ENCODE measurements around the gene ACAD11.

ACAD11 gene

GRCh38 chr3:132659365-132660051 is at the start of gene ACAD11:
Gene ACAD11, minus strand, starts transcription at chr3:132659809. Its CDS starts 58 bp downstream, at chr3:132659751.
- DNase-seq, result peak; percentile 62
- H3K36me3 Mint-ChIP-seq (ENCODE audit: low read depth), result peaks cover 50% of the 10 kb centered on the region
- peak within 1 kb of the TSS; percentile 97 for H3K4me3 Mint-ChIP-seq
- H3K4me1 Mint-ChIP-seq (ENCODE audit: low read depth), result peaks cover 58% of the 10 kb centered on the region
- no peaks in the 10 kb centered on the region for H3K27me3 Mint-ChIP-seq
- no peaks in the 10 kb centered on the region for H3K9me3 Mint-ChIP-seq
- H3K27ac Mint-ChIP-seq, result peak within 1 kb of the TSS; percentile 98

DNA sequence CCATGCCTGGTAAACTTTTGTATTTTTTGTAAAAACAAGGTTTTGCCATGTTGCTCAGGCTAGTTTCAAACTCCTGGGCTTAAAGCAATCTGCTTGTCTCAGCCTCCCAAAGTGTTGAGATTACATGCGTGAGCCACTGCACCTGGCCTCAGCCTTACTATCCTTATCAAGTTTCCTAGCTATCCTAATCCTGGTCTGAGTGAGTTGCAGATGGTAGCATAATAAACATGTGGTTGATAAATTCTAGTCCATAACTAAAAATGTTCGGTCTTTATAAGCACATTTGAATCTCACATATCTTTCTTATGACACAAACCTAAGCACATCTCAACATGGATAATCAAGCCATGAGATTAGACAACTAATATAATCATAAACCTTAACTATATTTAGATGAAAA is 44.1 kb upstream of the ACAD11 start:
- DNase-seq, result no peak
- Mint-ChIP-seq H3K4me3 (no peak overlapping the region), H3K36me3 (ENCODE audit: low read depth) (peaks cover 81% of the 10 kb centered on the region), H3K4me1 (ENCODE audit: low read depth) (peaks cover 2% of the 10 kb centered on the region), H3K9me3 (no peaks in the 10 kb centered on the region), H3K27me3 (no peaks in the 10 kb centered on the region), H3K27ac (no peak overlapping the region)

- Mint-ChIP-seq H3K27ac (peak overlapping the region; percentile 76), H3K27me3 (no peaks in the 10 kb centered on the region), H3K4me3 (no peak overlapping the region), H3K4me1 (ENCODE audit: low read depth) (peaks cover 7% of the 10 kb centered on the region), H3K36me3 (ENCODE audit: low read depth) (peaks cover 79% of the 10 kb centered on the region), H3K9me3 (no peaks in the 10 kb centered on the region)
- DNase-seq, result no peak
Measured at GRCh38 chr3:132695422-132695821, 35.8 kb upstream of the ACAD11 start.

DNA sequence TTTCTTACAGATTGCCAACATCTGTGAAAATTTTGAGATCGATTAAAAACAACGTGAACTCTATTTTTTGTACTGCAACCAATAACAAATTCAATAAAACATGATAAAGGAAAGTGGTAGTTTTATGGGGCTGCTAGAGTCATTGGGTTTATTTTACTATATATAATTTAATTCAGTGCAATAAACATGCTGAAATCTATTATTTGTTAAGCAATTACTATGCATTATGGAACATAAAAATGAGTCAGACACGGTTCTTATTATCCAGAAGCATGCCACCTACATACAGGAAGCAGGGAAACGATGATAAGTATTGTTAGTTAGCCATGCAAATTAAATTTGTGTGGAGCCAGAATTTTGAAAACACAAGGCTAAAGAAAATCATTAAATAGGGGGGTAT is 35.4 kb upstream of the ACAD11 start:
- Mint-ChIP-seq H3K27ac (peak overlapping the region; percentile 56), H3K27me3 (no peaks in the 10 kb centered on the region), H3K4me1 (ENCODE audit: low read depth) (peaks cover 7% of the 10 kb centered on the region), H3K4me3 (no peak overlapping the region), H3K36me3 (ENCODE audit: low read depth) (peaks cover 80% of the 10 kb centered on the region), H3K9me3 (no peaks in the 10 kb centered on the region)
- no peak for DNase-seq

GRCh38 chr3:132690040-132690439 is 30.4 kb upstream of the ACAD11 start:
- no peaks in the 10 kb centered on the region for H3K9me3 Mint-ChIP-seq
- no peak for DNase-seq
- no peak overlapping the region for H3K4me3 Mint-ChIP-seq
- H3K27me3 Mint-ChIP-seq, result no peaks in the 10 kb centered on the region
- H3K4me1 Mint-ChIP-seq (ENCODE audit: low read depth), result peaks cover 3% of the 10 kb centered on the region
- no peak overlapping the region for H3K27ac Mint-ChIP-seq
- H3K36me3 Mint-ChIP-seq (ENCODE audit: low read depth), result peaks cover 78% of the 10 kb centered on the region

DNA sequence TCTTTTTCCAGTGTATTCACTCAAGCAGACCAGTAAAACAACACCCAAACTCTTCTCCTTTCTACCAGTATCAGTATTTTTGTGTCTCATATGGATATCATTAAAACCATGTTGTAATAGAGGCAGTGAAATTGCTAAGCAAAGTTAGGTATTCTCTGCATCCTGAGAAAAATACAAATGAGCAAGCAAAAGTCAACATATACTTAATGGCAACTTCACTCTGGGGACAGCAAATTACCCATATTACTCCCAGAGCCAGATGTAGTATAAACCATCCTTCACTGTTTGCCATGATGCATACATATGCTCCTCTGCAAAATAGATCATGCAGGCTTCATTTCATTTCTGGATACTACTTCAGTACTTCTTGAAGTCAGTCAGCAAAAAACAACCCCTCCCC is 22.6 kb upstream of the ACAD11 start:
- Mint-ChIP-seq H3K27me3 (no peaks in the 10 kb centered on the region), H3K4me3 (no peak overlapping the region), H3K36me3 (ENCODE audit: low read depth) (peaks cover 73% of the 10 kb centered on the region), H3K27ac (peak overlapping the region; percentile 67), H3K9me3 (no peaks in the 10 kb centered on the region), H3K4me1 (ENCODE audit: low read depth) (no peaks in the 10 kb centered on the region)
- DNase-seq, result no peak

- no peak overlapping the region for H3K27ac Mint-ChIP-seq
- peaks cover 76% of the 10 kb centered on the region for H3K36me3 Mint-ChIP-seq (ENCODE audit: low read depth)
Measured at GRCh38 chr3:132681421-132681820, 21.8 kb upstream of the ACAD11 start.

GRCh38 chr3:132679911-132680310 is 20.3 kb upstream of the ACAD11 start:
- H3K27ac Mint-ChIP-seq, result no peak overlapping the region

More at GRCh38 chr3:132681421-132681820, 21.8 kb upstream of the ACAD11 start:
- no peaks in the 10 kb centered on the region for H3K9me3 Mint-ChIP-seq
- H3K27me3 Mint-ChIP-seq, result no peaks in the 10 kb centered on the region
- H3K4me1 Mint-ChIP-seq (ENCODE audit: low read depth), result no peaks in the 10 kb centered on the region
- H3K4me3 Mint-ChIP-seq, result no peak overlapping the region
- no peak for DNase-seq

DNA sequence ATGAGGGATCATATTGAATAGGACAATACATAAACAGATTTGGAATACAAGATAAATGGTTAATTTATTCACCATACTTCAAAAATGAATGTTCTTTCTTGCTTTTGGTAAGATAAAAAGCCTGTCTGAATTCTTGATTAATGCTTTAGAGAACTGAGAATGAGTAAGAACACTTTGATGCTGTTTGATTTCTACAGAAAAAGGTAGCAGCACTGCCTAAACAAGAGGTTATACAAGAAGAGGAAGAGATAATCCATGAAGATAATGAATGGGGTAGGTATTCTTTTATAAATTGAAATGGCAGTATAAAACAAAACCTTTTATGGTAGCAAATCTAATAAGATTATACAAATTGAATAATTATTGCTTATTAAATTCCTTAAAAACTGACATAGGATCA is 15.8 kb upstream of the ACAD11 start:
- Mint-ChIP-seq H3K36me3 (ENCODE audit: low read depth) (peaks cover 77% of the 10 kb centered on the region), H3K9me3 (no peaks in the 10 kb centered on the region), H3K4me3 (no peak overlapping the region), H3K4me1 (ENCODE audit: low read depth) (peaks cover 4% of the 10 kb centered on the region), H3K27ac (peak overlapping the region; percentile 30), H3K27me3 (no peaks in the 10 kb centered on the region)
- DNase-seq, result no peak

More at GRCh38 chr3:132679911-132680310, 20.3 kb upstream of the ACAD11 start:
- Mint-ChIP-seq H3K9me3 (no peaks in the 10 kb centered on the region), H3K27me3 (no peaks in the 10 kb centered on the region), H3K4me3 (no peak overlapping the region), H3K36me3 (ENCODE audit: low read depth) (peaks cover 75% of the 10 kb centered on the region), H3K4me1 (ENCODE audit: low read depth) (peaks cover 4% of the 10 kb centered on the region)
- no peak for DNase-seq

- Mint-ChIP-seq H3K4me3 (no peak overlapping the region), H3K27ac (peak overlapping the region; percentile 40), H3K27me3 (no peaks in the 10 kb centered on the region), H3K9me3 (no peaks in the 10 kb centered on the region), H3K4me1 (ENCODE audit: low read depth) (peaks cover 35% of the 10 kb centered on the region), H3K36me3 (ENCODE audit: low read depth) (peaks cover 82% of the 10 kb centered on the region)
- DNase-seq, result no peak
Measured at GRCh38 chr3:132669256-132669777, 9.7 kb upstream of the ACAD11 start.

DNA sequence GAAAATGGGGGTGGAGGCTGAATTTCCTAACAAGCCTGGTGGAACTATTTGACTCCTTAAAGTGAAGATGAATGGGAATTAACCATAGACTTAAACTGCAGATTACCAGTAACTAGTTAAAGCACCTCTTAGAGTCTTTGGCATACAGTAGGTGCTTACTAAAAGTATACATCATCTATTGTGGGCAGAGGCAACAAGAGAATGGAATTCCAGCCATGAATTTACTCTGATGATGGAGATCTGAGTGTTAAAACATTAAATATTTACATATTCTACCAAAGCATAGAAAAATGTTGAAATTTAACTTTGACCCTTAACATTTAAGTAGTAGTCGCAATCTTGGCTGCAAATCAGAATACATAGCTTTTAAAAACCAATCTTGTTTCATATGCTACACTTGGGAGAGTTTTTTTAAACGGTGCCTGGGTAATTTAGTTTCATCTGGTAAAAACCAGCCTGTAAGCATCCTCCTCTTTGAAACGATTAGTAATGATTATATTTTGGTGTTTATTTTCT is 5.7 kb upstream of the ACAD11 start:
- DNase-seq, result no peak
- Mint-ChIP-seq H3K27me3 (no peaks in the 10 kb centered on the region), H3K36me3 (ENCODE audit: low read depth) (peaks cover 83% of the 10 kb centered on the region), H3K4me3 (no peak overlapping the region), H3K9me3 (no peaks in the 10 kb centered on the region), H3K27ac (no peak overlapping the region), H3K4me1 (ENCODE audit: low read depth) (peaks cover 61% of the 10 kb centered on the region)

DNA sequence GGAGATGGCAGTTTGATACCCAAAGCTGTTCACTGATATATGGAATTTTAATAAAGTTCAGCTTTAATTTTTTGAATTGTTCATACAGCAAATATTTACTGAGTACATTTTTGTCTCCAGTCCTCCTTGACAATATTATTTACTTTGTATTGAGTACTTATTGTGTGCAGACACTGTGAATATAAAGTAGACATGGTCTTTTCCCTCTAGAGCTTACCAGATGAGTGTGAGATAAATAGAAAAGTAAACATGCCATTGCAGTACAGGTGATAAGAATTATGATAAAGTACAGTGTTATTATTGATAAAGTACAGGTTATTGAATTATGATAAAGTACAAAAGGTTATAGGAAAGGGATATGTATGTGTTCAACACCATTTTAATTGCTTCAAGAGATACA is 2.6 kb upstream of the ACAD11 start:
- Mint-ChIP-seq H3K4me3 (peak overlapping the region; percentile 97), H3K4me1 (ENCODE audit: low read depth) (peaks cover 64% of the 10 kb centered on the region), H3K27me3 (no peaks in the 10 kb centered on the region), H3K9me3 (no peaks in the 10 kb centered on the region), H3K36me3 (ENCODE audit: low read depth) (peaks cover 72% of the 10 kb centered on the region), H3K27ac (no peak overlapping the region)
- DNase-seq, result no peak

DNA sequence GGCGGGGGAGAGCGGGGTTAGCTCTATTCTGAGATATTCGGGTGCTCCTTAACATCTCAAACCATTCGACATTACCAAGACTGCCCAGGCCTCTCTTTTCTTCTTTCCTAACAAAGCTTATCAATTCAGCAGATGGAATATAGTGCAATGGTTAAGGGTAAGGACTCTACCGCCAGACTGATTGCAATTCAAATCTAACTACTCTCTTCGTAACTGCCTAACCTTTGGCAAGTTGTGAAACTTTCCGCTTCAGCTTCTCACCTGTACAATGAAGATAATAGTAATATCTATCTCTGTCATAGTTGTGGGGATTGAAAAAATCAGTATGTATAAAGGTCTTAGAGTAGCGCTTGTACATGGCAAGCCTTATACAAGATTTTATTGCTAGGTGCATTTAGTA is 1.5 kb upstream of the ACAD11 start:
- DNase-seq, result no peak
- peaks cover 66% of the 10 kb centered on the region for H3K36me3 Mint-ChIP-seq (ENCODE audit: low read depth)
- peak overlapping the region; percentile 97 for H3K4me3 Mint-ChIP-seq
- H3K9me3 Mint-ChIP-seq, result no peaks in the 10 kb centered on the region
- H3K27ac Mint-ChIP-seq, result peak overlapping the region; percentile 98
- peaks cover 65% of the 10 kb centered on the region for H3K4me1 Mint-ChIP-seq (ENCODE audit: low read depth)
- H3K27me3 Mint-ChIP-seq, result no peaks in the 10 kb centered on the region

DNA sequence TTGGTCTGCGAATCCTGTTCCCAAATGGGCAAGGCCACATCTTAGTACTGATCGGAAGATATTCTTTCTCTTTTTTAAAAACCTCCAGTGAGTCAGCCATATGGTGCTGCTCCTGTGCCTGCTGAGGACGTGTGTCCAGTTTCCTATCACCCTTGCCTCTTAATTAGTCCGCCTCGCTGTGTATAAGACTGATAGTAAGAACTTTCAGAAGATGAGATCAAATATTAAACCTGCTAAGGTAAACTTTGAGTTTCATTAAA is 1.1 kb upstream of the ACAD11 start:
- Mint-ChIP-seq H3K27me3 (no peaks in the 10 kb centered on the region), H3K36me3 (ENCODE audit: low read depth) (peaks cover 62% of the 10 kb centered on the region), H3K4me3 (peak overlapping the region; percentile 97), H3K27ac (peak overlapping the region; percentile 98), H3K9me3 (no peaks in the 10 kb centered on the region), H3K4me1 (ENCODE audit: low read depth) (peaks cover 63% of the 10 kb centered on the region)
- DNase-seq, result no peak

GRCh38 chr3:132660052-132660810 is 622 bp upstream of the ACAD11 start, which contains the start of gene UBA5:
Gene UBA5, plus strand, starts transcription at chr3:132660329. Its CDS starts 209 bp downstream, at chr3:132660538.
- Mint-ChIP-seq H3K4me1 (ENCODE audit: low read depth) (peaks cover 62% of the 10 kb centered on the region), H3K9me3 (no peaks in the 10 kb centered on the region), H3K27me3 (no peaks in the 10 kb centered on the region), H3K36me3 (ENCODE audit: low read depth) (peaks cover 57% of the 10 kb centered on the region), H3K4me3 (peak within 1 kb of the TSS; percentile 97), H3K27ac (peak within 1 kb of the TSS; percentile 98)
- DNase-seq, result peak; percentile 86

All from activated T-cell treated with anti-CD3 and anti-CD28 coated beads, Interleukin-2, amount 50 U/mL, for 24 hours (primary cell).